ENCODE results near the gene CBLN4.

The CBLN4 gene

GRCh38 chr20:56005389-56005715, at the start of gene CBLN4:
Gene CBLN4 (minus strand): TSS chr20:56005519. CDS start chr20:56004171, 1,348 bp downstream.
- no peak for DNase-seq (ENCODE audit: low read depth in 2 of 2)

DNA sequence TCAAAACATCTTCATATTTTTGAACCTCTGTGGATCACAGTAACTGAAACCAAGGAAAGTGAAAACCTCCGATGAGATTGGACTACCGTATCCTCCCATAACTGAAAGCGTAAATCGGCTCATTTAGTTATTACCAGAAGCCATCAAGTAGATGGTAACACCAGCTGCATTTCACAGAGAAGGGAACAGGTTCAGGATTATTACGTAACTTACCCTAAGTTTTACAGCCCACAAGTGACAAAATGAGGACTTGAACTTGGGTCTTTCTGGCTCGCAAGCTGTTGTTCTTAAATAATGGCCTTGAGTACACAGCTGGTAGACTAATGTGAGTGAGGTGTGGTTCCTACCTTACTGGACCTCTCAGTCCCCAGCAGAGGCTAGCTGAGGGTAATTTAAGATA, 37.9 kb upstream of the CBLN4 start:
- DNase-seq (ENCODE audit: low read depth in 2 of 2): no peak

DNA sequence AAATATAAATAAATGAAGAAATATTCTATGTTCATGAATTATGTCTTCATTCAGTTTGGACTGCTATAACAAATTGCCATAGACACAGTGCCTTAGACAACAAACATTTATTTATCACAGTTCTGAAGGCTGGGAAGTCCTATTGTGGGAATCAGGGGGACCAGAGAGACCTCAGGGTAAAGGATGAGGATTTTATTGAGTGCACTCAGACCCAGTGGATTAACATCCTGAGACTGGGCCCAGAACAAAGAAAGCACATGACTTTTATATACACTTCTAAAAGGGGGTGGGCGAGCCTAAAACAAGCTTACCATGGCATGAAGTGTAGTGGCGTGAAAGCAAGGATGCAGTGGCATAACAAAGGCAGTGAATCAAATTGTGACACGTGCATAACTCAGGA, 26.9 kb upstream of the CBLN4 start:
- no peak for DNase-seq (ENCODE audit: low read depth in 2 of 2)

GRCh38 chr20:56018716-56019115, 13.4 kb upstream of the CBLN4 start:
- no peak for DNase-seq (ENCODE audit: low read depth in 2 of 2)

DNA sequence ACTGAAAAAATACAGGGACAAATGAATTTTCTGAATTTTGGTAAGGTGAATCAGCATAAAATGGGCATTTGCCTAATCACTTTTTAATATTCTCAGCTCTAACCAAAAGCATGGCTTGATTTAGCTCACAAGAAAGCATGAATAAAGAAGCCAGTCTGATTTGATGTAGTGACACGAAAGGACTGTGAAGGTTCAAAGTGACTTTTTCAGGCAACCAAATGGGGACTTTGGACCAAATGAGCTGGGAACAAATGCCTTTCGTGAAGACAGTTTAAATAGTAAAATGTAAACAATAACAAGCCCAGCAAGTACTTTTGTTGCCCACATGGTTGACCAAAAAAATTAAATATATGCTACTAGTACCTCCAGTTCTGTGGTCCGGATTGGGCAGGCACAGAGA, 12.9 kb upstream of the CBLN4 start:
- no peak for DNase-seq (ENCODE audit: low read depth in 2 of 2)

GRCh38 chr20:56017560-56017959, 12.2 kb upstream of the CBLN4 start:
- DNase-seq (ENCODE audit: low read depth in 2 of 2): no peak

DNA sequence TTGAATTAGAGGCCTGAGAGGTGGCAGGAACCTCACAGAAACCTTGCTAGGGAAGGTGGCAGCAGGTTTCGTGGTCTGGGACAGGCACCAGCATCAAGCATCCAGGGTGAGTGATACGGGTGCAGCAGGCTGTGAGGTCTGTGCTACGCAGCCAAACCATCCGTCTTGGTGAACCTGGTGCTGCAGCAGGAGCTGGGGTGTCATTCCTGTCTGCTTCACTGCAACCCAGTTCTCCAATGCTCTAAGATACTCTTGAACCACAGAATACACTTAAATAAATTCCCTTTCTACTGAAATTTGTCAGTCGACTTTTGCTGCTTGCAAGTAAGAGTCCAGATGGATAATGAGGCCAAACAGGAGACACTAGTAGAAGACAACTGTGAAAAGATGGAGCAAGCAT, 9.7 kb upstream of the CBLN4 start:
- no peak for DNase-seq (ENCODE audit: low read depth in 2 of 2)

DNA sequence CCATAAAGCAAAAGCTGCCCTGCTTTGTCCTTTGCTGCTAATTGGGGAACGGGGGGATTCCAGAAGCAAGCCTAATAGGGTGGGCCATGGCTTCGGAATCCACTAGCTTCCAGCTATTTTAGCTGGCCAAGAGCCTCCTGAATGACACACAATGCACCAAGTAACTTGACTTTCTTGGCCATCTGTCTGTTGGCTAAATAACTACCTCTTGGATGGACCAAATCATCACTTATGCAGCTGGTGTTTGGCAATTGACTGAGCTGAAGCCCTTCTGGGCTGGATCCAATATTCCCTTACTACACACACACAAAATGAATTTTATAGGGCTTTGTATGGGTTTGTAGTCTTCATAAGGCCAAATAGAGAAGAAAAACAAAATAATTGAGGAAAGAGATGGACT, 8.8 kb upstream of the CBLN4 start:
- DNase-seq (ENCODE audit: low read depth in 2 of 2): no peak

DNA sequence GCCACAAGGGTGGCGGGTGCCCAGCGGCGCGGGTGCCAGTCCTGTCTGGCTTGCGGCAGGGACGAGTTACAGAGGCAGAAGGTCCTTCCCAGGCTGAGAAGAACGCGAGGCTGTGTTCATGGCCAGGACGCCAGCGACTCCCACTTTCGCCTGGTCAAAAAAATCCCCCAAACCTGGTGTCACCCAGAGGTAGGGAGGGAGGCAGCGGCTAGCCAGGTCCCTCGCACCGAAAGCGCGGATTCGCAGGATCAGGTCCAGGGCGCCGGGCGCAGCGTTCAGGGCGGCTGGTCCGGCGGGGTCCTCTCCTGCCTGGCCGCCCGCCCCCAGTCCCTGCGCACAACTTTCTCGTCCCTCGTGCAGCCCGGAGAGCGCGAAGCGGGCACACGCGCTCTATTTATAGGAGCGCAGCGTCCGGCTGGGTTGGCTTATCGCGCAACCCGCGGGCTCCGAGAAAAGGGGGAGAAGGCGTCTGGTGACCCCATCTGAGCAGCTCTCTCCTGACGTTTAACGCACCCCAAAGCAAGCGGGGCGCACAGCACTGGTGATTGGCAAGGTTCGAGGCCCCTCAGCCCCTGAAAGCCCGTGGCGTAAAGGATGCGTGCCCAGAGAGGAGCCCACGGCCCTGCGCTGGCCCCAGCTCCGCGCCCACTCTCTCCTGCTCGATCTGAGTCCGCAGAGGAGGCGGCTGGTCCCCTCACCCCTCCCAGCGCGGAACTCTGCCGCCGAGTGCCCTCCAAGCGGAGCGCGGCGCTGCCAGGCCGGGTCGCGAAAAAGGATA, 519 bp downstream of the CBLN4 start:
- DNase-seq (ENCODE audit: low read depth in 2 of 2): no peak

DNA sequence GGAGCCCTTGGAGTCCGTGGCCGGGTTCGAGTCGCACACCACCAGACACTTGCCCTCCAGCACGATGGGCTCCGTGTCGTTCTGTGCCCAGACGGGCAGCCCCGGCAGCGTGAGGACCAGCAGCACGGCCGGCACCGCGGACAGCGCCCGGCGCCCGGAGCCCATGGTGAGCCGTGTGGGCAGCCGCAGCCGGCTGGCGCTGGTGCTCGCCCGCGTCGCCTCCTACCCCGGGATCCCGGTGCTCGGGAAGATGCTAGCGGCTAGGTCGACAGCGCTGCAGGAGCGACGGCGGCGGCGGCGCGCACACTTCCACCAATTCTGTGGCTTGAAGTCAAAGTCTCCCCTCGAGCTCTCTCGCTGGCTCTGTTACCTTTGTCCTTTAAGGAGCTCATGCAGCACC, 1.3 kb downstream of the CBLN4 start:
- DNase-seq (ENCODE audit: low read depth in 2 of 2): no peak

DNA sequence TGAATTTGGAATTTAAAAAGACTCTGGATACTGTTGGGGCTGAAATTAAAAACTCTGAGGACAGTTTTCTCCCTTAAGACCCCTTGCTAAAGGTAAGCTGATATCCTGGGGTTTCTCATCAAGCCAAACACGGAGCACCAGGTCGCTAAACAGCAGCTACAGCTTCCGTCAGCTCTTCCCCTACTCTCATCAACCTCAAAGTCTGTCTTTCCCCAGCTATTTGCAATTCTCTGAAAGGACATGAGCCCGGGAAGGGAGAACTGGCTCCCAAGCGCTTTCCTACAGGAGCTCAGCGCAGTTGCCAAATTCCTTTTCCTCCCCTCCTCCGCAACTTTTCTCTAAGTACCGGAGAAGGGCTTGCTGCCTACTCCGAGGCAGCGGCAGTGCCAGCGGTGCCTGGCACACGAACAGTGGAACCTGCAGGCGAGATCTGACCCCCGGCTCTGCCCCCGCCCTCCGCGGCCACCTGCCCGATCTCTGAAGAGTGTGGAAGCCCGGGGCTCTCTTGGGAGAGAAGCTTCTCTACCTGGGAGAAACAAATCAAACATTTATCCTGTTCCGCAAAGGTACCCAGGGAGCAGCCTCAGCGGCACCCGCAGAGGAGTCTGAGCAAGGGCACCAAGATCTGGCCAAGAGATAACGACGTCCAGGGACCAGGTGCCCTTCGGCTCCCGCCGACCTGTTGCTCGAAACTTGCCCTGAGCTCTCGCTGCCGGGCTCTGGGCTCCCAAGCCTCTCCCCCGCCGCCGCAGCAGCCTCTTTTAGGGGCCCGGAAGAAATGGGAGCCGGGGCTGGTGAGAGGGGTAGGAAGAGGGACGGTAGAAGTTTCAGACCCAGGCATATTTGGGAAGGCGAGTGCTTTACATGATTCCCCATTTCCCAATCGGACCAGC, 2.2 kb downstream of the CBLN4 start:
- DNase-seq (ENCODE audit: low read depth in 2 of 2): no peak

DNA sequence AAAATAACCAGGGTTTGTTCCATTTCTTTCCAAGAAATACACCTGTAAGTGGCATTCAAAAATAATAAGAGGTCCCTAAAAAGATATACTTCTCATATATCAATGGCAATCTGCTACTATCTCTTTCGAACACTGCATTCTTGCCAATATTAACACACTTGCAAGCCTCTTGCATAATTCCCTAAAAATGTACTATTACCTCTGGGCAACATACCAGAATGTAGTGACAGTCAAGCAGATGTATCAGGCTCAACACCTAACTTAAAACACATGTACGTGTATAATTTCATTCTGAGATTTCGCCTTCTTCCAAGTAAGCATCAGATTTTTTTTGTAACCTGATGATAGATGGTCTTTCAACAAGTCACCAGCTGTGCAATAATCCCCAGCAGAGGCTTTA, 3.4 kb downstream of the CBLN4 start:
- no peak for DNase-seq (ENCODE audit: low read depth in 2 of 2)

- DNase-seq (ENCODE audit: low read depth in 2 of 2): no peak
These were observed 4.1 kb downstream of the CBLN4 start for GRCh38 chr20:56001106-56001785.

DNA sequence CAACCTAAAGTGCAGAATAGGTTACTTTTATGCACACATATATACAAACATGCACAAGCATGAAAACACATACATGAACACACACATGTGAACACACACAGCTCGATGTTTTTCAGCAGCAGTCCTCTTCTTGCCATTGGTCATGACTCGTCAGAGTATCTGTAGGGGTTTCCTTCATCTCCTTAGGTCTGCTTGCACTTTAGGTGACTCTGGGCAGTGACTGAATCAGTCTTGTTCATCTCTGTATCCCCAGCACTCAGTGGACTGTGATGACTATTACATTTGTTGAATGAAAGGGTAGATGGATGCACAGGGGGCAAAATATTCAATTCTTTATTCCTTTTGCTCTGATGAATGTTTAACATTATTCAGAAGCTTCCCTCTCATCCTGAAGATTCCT, 26.8 kb downstream of the CBLN4 start:
- no peak for DNase-seq (ENCODE audit: low read depth in 2 of 2)

DNA sequence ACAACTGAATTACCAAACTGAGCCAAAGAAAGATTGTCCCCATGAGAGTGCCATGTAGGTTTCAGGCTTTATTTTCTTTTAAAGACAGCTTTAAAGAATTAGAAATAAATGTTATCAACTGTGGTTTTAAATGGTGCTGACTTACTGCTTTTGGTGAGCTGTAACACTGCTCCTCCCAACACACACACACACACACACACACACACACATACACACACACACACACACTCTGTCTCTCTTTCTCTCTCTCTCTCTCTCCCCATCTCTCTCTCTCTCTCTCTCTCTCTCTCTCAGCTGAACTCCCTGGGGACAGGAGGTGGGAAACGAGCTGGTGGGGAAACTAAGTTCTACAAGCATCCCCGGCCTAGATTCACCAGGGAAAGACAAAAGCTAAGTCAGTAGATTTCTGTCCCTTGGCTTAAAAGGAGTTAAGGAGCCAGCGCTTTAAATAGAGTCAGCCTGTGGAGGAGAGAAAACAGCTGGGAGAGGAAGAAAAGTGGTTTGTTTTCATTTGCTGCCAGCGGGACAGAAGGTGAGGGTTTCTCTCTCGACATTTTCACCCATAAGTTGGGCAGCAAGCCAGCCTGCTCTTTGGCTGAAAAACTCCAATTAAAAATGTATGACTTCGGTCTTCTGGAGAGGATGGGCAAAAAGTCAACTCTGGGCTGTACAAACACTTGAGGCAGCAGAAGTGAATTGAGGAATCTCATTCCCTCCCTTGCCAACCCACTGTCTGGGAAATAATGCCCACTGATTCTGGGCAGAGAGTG, 27.4 kb downstream of the CBLN4 start:
- no peak for DNase-seq (ENCODE audit: low read depth in 2 of 2)

DNA sequence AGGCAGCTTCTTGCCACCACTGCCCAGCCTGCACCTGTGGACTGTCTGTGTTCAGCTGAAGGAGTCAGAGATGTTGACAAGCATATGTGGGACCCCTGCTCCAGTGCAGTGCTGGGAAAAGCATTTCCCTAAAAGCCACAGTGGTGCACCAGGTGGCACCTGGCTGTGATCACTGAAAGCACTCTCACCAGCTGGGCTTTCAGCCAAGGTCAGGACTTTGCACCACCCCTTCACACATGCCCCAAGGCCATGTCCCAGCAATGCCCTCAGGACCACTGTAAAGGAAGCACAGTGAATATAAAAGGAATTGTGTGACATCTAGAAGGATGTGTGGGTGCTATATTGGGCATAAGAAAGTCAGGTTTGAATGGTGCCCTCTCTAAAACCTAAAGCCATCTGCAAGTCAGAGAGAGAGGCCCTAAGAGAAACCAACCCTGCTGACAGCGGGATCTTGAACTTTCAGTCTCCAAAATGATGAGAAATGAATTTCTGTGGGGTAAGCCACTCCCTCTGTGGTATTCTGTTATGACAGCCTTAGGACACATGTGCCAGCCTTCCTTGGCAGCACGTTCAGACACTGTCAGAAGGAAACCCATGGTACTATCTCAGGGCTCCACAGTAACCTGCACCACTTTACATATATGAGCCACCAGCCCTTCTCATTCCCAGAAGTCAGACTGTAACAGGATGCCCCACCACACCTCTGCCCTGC, 30.7 kb downstream of the CBLN4 start:
- no peak for DNase-seq (ENCODE audit: low read depth in 2 of 2)

DNA sequence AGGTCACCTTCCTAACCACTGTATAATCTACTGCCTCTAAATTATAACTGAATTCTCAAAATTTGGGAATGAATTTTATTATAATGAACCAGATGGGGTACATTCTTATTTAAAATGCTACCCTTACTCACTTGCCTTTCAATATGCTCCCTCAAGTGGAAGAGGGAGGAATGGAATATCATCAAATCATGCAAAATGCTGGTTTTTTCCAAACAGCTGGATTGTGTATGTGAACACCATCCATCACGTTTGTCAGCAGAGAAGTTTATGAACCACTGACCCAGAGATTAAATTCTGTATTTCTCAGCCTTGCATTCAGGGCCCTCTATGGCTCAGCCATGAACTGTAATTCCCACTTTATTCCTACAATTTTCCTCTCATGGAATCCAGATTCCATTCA, 40.5 kb downstream of the CBLN4 start:
- no peak for DNase-seq (ENCODE audit: low read depth in 2 of 2)

DNA sequence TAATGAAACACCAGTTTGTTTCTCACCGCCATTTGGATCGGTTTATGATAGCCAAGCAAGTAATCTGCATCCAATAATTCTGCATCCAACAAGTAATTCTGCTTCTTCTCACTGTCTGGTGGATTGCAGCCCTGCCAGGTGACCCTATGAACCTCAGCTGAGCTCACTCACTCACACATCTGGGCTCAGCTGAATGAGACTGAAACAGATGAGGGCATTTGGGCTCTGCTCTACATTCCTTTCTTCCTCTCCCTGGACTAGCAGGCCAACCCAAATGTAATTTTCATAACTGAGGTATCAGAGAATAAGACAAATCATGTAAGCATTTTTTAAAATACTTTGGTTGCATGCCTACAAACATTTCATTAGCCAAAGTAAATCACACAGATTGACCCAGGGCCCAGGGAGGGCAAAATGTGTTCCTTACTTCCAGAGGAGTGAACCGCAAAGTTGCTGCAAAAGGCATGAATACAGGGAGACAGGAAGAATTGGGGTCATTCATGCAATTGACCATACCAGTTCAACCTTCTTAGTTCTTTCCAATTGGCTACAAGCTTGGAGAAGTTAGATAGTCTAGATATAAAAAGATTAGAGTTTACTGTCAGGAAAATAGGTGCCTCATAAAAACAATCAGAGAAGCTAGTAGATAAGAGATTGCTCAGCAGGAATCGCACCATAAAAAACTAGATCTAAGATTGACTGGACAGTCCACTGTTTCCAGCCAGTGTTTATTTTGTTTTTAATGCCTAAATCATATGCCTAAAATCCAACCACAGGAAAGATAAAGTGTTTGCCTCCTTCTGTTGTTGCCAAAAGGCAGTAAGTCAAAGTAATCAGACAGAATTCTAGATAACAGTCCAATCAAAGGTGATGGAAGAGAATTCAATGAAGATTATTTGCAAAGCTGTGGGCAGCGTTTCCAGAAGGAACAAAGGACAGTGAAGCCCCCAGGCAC, 43.7 kb downstream of the CBLN4 start:
- DNase-seq (ENCODE audit: low read depth in 2 of 2): no peak

DNA sequence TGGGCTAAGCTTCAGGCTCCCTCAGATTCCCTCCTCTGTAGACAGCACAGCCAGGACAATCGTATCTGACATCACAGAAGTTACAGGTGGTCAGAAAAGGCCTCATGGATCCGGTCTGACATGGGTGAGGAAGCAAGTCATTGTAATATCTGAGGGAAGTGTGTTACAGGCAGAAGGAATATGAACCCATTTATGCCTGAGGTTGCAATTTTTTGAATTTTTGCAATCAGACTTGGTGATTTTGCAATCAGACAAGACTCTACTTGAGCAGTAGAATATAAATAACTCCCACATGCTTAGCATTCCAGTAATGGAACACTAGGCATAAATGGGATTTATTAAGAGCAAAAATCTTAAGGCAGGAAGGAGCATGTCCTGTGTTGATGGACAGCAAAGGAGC, 52.1 kb downstream of the CBLN4 start:
- no peak for DNase-seq (ENCODE audit: low read depth in 2 of 2)

- DNase-seq (ENCODE audit: low read depth in 2 of 2): no peak
These were observed 57.6 kb downstream of the CBLN4 start for GRCh38 chr20:55947701-55948100.

Measured in activated CD4-positive, alpha-beta T cell treated with anti-CD3 and anti-CD28 coated beads for 24 hours (primary cell).